Inflammatory macrophage treated with lipopolysaccharide for 1 hour (primary cell): Measurements from ENCODE around the gene KRTDAP.
A peak's percentile ranks its signal among the peaks of the same experiment; 100 is the strongest.
"Not testable (repeated sequence)": the region's sequence is repeated elsewhere in the genome, so short reads cannot be mapped to it uniquely, and the experiment has no call there.

ENCODE experiments used
- DNase-seq, 2 donors: peaks; one replicate each; pipeline ENCODE4 v3.0.0-alpha.2; 2020 to 2022

Gene KRTDAP

GRCh38 chr19:35483089-35483488, 7.2 kb downstream of the KRTDAP start:
- no peak for DNase-seq

- no peak for DNase-seq
Observed at GRCh38 chr19:35478794-35479677, 11.2 kb downstream of the KRTDAP start.

- peak in 1 of 2 donors; percentile 11 for DNase-seq
Observed at GRCh38 chr19:35476149-35476548, 14.1 kb downstream of the KRTDAP start.

DNA sequence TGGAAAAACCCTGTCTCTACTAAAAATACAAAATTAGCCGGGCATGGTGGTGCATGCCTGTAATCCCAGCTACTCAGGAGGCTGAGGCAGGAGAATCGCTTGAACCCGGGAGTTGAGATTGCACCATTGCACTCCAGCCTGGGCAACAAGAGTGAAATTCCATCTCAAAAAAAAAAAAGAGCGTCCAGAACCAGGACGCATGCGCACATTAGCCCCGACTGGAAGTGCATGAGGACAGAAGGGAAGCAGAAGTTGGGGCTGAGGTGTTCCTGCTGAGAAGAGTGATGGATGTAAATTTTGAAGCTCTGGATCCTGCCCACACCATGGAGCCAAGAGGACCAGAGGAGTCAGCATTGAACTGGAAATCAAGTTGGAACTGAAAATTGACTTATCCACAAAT, 15.7 kb downstream of the KRTDAP start:
- not testable (repeated sequence) for DNase-seq

GRCh38 chr19:35474104-35474503, 16.2 kb downstream of the KRTDAP start:
- no peak for DNase-seq

GRCh38 chr19:35471946-35472345, 18.3 kb downstream of the KRTDAP start:
- DNase-seq, result no peak

DNA sequence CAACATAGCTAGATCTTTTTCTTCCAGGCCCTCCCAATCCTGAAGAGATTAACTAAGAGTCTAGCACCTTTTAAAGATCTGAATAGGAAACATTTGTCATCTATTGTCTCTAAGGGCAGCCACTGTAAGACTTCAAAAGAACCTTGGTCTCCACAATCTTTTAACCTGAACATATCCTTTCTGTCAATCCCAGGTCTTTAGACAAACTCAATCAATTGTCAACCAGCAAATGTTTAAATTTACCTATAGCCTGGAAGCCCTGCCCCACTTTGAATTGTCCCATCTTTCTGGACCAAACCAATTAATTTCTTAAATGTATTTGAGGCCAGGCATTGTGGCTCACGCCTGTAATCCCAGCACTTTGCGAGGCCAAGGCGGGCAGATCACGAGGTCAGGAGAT, 19.2 kb downstream of the KRTDAP start:
- not testable (repeated sequence) for DNase-seq

- DNase-seq, result peak in 1 of 2 donors; percentile 5
Observed at GRCh38 chr19:35470128-35470527, 20.1 kb downstream of the KRTDAP start.

DNA sequence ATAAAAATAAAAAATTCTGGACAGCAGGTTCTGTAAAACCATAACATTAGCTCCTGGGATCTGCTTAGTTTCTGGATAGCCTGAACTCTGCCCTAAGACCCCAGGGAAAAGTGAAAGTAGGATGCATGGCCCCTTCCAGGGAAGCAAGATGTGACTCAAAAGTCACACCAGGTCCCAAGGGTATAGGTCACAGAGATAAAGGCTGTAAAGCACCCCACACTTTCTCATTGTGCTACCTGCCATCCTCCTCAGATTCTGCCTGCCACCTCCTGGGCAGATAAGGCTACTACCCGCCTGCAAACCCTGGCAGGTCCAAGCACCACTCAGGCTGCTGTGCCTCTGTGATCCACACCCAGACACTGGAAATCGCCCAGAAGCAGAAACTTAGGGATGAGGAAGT, 21.6 kb downstream of the KRTDAP start:
- peak; percentile 52 to 71 for DNase-seq

DNA sequence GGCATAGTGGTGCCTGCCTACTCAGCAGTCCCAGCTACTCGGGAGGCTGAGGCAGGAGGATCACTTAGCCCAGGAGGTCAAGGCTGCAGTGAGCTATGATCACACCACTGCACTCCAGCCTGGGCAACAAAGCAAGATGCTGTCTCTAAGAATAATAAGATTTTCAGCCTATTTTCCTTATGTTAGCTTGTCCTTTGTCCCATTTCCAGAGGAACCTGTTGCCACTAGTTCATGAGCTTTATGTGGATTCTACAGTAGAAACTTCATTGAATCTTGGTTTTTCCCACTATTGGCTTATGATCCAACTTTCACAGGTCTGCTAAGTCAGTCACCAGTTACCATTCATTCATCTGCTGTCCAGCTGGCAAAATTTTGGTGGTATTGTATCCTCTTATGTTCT, 24.0 kb downstream of the KRTDAP start:
- no peak for DNase-seq

DNA sequence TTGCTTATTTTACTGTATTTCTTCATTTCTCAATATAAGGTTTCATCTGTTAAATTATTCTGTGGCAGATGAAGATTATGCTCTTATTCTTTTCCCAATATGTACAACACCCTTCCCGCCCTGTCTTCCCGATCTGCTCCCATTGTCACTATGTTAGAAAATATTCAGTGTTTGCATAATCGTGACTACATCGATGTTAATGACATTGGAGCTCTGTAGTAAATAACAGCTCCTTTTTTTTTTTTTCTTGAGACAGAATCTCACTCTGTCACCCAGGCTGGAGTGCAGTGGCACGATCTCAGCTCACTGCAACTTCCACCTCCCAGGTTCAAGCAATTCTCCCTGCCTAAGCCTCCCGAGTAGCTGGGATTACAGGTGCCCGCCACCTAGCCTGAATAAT, 27.3 kb downstream of the KRTDAP start:
- DNase-seq, result not testable (repeated sequence)

GRCh38 chr19:35462476-35462953, 27.7 kb downstream of the KRTDAP start:
- peak; percentile 73 to 92 for DNase-seq

DNA sequence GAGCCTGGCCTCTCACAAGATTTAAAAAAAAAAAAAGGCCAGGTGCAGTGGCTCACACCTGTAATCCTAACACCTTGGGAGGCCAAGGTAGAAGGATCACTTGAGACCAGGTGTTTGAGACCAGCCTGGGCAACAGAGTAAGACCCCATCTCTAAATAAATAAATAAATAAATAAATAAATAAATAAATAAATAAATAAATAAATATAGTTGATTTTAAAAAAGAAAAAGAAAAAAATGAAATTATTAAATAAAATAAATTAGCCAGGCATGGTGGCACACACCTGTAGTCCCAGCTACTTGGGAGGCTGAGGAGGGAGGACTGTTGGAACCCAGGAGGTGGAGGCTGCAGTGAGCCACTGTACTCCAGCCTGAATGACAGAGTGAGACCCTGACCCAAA, 28.5 kb downstream of the KRTDAP start:
- DNase-seq, result not testable (repeated sequence)

DNA sequence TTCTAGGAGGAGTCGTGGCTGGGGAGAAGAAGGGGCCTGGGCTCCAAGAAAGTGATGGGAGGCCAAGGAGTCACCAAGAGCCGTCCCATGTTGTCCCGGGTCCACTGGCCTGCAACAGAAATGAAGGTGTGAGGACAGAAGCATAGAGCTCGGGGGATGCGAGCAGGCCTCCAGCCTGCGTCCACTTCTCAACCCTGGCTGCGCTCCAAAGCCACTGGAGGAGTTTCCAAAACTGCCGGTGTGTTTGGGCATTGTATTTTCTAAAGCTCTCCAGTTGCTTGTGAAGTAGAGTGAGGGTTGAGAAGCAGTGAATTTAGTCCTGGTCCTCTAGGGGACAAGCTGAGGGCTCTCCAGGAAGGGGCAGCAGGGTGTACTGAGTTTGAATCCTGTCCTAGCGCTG, 29.2 kb downstream of the KRTDAP start:
- no peak for DNase-seq

GRCh38 chr19:35460608-35461007, 29.7 kb downstream of the KRTDAP start:
- DNase-seq, result peak; percentile 35 to 39

DNA sequence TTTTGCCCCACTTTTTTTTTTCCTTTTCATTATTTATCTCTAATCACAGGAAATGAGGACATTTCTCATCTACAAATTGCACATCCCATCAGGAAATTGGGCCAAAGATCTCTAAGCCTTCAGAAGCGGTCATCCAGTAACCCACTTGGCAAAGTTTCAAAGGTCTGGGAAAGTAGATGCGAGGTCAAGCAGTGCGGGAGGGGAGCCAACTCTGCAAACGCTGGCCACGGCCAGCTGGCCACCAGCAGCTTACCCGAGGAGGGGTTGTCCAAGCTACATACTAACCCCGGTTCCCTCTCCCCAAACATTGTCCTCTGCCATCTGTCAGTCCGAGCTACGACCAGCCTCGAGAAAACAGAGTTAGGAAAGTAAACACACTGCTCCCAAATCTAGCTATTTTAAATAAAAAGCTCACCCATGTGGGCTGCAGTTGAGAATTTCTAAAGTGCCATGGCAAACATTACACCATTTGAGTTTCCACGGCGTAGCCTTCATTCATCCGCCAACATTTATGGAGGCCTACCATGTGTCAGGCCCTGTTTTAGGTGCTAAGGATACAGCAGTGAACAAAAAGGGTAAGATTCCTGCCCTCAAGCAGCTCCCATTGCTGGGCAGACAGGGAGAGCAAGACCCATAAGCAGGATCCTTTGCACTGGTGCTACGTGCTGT, 30.7 kb downstream of the KRTDAP start:
- DNase-seq, result no peak

DNA sequence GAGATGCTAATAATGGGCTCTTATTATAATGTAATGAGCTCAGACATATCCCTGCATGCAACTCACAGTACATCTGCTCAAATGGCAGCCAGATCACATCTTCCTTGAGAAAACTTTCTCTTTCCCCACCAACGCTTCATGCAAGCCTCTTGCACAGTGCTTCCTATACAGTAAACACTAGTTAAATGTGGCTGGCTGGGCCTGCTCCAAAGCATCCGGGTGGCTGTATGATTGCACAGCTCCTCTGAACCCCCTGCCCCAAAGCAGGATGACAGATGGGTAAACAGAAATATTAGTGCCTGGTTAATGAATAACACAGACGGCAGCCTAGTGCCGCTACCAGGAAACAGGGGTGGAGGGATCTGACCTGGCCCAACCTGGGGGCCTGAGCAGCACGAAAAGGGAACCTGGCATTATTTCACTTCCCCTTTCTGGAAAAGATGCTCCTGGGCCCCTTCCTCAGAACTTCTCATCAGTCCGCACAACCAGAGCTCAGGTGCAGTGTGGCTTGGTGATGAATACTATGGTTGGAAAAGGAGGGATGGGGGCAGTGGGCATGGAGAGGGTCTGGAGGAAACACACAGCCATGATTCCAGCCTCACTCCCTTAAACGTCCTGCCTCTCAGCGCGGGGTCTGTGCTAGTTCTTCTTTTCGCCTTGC, 31.4 kb downstream of the KRTDAP start:
- DNase-seq, result peak; percentile 40 to 75

DNA sequence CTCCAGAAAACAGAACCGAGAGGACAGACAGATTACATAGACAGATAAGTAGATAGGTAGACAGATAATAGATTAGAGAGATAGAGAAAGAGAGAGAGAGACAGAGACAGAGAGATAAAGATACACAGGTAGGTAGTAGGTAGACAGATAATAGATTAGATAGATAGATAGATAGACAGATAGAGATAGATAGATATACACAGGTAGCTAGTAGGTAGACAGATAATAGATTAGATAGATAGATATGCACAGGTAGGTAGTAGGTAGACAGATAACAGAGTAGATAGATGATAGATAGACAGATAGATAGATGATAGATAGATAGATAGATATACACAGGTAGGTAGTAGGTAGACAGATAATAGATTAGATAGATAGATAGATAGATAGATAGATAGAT, 32.1 kb downstream of the KRTDAP start:
- DNase-seq, result no peak

GRCh38 chr19:35457173-35457572, 33.1 kb downstream of the KRTDAP start:
- no peak for DNase-seq

GRCh38 chr19:35455616-35456201, 34.6 kb downstream of the KRTDAP start:
- no peak for DNase-seq

DNA sequence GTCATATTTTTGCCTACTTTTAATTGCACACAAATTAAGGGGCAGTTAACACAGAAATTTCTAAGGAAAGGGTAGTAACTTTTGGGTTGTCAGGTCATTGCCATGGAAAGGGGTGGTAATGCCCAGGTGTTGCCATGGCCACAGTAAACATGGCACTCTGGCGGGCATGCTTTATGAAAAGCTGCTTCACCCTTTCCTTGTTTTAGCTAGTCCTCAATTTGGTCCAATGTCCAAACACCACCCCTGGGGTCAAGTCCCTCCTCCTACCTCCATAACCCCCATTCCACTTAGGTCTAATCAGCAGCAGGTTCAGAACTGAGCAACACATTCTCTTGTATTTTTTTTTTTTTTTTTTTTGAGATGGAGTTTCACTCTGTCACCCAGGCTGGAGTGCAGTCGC, 35.6 kb downstream of the KRTDAP start:
- DNase-seq, result no peak

GRCh38 chr19:35451338-35452096, 38.7 kb downstream of the KRTDAP start:
- no peak for DNase-seq
